HG03135 (cell line): ENCODE data around the gene RAB17.
"Not testable (repeated sequence)": the region's sequence is repeated elsewhere in the genome, so short reads cannot be mapped to it uniquely, and the experiment has no call there.

Experiments
- ATAC-seq: cut with Tn5 transposase; IDR thresholded peaks from one replicate; pipeline ENCODE4 v1.9.1; 2021; ENCODE audit warnings: mild to moderate bottlenecking, moderate library complexity; ENCODE audit not compliant: unreplicated experiment

The RAB17 gene

DNA sequence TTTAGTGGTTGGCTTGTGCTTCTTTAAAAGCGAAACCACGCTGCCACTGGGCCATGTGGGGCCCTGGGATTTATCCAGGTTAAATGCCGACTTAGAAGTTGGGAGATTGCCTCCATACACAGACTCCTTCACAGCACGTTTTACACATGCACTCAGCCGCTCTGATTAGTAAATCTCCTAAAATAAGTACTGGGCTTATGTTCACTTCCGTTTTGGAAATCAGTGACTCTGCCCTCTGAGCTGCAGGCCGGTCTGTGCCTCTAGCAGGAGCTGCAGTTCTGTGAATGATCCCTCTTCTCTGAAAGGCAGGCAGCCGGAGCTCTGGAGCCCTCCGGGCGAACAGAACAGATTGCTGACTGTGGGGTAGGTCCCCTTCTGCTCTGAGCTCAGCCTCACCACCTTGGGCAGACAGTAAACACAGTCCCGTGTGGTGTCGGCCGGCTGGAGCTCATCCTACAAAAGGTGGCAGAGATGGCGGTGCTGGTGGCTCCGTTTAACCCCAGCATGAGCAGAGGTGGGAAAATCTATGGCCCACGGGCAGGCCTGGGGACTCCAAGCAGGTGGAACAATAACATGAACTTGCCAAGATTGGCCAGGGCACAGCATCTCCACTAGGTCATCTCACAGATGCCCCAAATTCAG lies 9.8 kb upstream of the RAB17 start:
- no peak for ATAC-seq

DNA sequence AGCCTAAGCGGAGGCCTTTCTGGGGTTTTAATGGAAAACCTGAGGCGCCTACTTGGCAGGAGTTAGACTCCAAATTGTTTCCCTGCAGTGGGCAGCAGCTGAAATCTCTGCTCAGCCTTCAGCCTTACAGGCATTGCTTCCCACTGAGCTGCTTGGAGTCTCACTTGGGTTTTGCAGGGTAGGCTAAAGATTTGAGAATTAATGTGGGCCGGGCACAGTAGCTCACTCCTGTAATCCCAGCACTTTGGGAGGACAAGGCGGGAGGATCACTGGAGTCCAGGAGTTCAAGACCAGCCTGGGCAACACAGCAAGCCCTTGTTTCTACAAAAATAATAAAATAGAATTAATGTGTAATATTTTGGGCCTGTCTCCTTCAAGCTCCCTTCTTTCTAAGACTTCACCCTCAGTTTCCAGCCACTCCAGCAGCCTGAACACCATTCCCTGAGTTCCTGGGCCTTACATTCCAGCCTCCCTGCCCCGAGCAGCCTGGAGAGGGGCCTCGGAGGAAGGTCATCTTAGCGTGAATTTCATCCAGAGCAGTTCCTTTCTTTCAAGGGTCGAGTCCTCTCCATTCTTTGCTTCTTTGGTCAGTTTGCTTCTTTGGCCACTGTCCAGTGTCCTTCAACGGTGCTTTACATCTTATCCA lies 9.1 kb upstream of the RAB17 start:
- ATAC-seq, result no peak

DNA sequence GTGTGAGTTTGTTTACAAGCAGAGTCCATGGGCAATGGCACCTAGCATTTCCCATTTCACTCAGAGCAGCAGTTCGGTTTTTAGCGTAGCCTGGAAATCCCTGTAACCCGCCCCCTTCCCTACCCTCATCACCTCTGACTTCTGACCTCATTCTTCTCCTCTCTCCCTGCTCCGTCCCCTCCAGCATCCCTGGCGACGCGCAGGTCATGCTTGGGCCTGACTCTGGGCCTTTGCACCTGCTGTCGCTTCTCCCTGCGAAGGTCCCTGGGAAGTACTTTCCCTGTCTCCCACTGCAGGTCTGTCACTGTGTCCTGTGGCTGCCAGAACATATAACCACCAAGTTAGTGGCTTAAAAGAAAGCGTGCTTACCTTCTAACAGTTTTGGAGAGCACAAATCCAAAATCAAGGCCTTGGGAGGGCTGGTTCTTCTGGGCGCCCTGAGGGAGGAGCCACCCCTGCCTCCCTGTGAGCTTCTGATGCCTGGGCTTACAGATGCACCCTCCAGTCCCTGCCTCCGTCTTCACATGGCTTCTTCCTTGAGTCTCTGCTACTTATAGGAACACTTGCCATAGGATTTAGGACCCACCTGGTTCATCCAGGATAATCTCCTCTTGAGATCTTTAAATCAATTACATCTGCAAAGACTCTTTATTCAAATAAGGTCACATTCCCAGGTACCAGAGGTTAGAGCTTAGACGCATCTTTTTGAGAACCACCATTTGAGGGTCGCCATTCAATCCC lies 8.1 kb upstream of the RAB17 start:
- ATAC-seq, result no peak

DNA sequence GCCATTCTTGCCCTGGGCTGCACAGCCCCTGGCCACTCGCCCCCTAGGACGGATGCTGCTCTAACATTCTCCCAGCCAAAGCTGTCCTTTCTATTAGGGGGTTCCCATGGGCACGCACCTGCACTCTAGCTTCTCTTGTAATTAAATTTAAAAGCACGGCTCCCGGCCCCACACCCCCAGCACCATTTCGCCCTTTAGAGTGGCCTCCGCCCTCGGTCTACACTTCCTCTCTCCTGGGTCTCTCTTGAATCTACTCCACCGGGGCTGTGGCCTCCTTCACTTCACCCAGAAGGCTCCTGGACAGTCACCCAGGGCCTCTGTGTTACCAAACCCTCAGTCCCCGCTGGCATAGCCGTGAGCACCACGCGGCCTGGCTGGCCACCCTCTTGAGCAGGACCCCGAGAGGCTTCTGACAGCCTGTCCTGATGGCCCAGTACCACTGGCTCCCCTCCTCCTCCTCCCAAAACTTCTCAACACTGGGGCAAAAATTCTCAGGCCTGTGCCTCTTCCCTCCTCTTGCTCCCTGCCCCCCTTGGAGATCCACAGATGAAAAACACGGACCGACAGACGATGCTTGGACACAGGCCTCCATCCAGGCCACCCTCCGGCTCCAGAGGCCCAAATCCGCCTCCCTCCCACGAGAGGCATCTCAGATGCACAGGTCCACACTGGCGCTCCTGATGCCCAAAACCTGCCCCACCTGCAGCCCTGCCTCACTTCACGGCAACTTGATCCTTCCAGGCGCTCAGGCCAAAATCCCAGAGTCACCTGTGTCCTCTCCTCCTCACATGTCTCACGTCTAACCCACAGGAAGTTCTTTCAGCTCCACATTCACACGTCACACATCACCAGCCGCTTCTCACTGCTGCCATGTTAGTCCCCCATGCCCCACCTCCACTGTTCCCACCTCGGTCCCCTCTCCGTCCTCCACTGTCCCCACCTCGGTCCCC lies 6.9 kb upstream of the RAB17 start:
- no peak for ATAC-seq

DNA sequence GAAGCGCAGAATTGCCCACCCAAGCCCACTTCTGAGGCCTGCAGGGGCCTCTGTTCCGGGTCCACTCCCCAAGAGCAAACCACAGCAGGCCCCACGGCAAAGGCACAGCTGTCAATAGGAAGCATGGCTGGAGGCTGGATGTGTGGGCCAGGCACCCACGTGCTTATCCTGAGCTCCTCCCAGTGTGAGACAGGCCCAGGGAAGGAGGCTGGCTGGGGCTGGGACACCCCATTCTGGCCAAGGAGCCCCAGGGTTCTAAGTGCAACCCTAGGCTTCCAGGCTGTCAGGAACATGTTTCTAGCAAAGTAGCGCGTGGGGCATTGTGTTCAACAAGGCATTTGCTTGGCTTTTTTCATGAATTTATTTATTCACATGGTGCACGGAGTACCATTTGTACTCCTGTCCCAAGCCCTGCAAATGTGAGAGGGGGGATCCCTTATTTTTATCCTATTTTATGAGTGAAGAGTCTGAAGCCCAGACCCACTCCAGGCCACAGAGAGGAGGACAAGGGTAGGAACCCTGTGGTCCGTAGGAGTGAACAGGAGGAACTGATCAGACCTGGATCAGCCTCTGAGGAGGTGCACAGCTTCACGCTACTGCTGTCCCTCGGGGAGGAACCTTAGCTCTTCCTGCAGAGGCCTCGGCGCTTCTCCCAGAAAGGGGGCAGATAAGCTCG lies 6.1 kb upstream of the RAB17 start:
- ATAC-seq, result no peak

DNA sequence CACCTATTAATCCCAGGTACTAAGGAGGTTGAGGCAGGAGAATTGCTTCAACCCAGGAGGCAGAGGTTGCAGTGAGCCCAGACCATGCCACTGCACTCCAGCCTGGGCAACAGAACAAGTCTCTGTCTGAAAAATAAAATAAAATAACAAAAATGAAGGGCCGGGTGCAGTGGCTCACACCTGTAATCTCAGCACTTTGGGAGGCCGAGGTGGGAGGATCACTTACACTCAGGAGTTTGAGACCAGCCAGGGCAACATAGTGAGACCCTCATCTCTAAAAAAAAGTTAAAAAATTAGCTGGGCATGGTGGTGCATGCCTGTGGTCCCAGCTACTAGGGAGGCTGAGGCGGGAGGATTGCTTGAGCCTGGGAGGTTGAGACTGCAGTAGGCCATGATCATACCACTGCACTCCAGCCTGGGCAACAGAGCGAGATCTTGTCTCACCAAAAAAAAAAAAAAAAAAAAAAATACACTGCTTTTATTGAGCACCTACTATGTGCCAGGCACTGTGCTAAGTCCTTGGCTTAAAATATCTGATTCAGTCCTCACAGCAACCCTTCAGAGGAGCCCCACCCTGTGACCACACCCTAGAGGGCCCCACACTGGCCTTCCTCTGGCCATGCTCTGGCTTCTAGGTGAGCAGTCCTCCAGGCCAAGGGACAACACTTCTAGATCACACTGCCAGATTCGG lies 5.4 kb upstream of the RAB17 start:
- ATAC-seq, result not testable (repeated sequence)

DNA sequence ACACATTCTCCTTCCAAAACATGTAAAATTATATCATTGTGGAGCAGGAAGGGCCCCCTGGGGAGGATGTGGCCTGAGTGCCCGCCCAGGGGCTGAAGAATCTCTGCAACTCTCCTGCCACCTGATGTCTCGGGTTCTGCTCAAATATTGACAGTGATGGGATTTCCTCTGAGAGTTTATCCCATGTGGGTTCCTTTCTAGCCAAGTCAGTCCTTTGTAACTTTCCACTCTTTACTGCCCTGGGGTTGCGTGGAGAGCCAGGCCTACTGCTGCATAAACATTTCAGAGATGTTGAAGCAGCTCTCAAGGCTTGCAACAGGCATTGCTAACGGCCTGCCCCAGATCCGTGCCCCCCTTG lies 4.0 kb upstream of the RAB17 start:
- ATAC-seq, result no peak

DNA sequence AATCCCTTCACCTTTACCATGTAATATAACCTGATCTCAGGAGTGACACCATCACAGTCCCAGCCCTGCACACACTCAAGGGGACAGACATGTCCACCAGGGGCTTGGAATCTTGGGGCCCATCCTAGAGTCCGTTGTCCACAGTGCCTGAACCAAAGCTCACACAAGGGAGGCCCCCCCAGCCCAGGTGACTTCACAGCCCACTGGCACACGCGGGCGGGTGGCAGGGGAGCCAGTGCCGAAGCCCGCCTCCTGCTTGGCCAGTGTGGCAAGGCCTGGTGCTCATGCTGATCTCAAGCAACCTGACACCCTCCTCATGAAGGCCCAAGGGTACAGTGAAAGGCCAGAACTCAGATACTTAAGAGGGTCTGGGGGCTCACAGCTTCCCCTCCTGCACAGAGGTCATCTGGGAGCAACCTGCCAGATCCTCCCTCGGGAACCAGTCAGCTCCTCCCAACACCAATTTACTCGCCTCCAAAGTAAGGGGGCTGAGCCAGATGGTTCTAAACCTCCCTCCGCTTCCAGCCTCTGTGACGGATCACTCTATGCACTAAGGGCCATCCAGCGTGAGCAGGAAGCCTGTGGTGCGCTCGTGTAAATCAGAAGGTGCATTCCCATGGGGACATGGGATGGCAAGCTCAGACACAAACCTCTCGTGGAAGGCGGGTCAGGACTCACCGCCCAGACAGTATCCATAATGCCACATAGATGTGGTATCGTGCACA lies 3.2 kb upstream of the RAB17 start:
- ATAC-seq, result no peak

DNA sequence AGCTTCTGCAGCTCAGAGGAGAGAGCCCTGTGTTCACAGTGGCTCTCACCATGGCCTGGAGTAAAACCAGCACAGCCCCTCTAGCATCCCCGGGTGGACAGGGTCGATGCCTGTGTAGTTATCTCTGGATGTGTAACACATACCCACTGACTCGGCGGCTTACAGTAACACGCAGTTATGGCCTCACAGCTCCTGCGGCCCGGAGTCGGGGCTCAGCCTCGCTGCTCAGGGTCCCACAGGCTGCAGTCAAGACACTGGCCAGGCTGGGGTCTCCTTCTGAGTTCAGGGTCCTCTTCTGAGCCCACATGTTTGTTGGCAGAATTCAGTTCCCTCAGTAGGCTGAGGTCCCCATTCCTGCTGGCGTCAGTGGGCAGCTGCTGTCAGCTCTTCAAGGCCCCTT lies 2.5 kb upstream of the RAB17 start:
- ATAC-seq, result no peak

DNA sequence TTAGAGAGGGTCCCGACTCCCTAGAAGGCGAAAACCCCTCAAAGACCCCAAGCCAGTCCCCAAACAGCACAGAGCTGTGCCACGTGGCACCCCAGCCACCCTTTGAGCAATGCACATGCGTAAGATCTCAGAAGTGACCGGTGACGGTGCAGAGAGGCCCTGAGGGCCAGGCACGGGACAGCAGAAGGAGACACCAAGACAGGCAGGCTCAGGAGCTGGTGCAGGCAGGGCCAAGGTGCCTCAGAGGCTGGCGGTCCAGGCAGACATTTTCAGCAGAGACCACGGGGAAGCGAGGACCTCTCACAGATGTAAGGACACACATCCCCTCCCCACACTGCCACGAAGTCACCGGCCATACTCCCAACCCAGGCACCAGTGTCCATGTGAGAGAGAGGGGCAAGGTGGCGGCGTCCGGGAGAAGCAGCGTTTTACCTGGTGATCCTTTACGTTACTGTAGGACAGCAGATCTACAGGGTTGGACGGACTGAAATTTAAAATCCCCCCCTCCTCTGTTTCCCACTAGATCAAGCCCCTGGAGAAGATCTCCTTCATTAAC lies 2.0 kb upstream of the RAB17 start:
- ATAC-seq, result no peak

DNA sequence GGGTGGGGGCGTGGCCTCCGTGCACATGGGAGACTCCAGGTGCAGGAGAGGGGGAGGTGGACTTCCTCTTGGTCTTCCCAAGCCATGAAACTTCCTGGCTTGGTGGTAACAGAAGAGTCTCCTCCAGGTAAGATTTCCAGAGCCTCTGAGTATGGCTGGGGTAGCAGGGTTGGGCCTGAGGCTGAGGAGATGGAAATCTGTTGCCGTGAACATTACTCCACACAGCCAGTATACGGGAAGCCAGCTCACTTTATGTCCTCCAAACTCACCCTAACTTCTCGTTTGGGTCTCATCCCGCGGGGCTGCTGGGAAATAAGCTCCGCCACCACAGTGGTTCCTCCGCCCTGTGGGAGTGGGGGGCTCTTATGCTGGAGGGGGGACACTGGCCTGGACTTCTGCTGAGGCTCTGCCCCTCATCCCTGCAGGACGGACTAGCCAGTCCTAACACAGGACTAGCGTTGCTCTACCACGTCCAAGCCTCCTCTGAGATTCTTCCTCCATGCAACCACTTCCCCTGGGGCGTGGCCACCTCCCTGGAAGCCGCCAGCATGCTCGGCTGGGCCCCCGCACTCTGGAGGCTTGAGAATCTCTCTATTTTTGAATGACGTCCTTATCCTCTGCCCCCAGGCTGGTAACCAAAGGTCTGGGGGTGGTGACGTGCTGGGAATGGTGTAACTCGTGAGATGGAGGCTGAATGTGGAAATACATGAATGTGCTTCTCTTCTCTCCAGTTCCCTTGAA lies 777 bp upstream of the RAB17 start:
- no peak for ATAC-seq

DNA sequence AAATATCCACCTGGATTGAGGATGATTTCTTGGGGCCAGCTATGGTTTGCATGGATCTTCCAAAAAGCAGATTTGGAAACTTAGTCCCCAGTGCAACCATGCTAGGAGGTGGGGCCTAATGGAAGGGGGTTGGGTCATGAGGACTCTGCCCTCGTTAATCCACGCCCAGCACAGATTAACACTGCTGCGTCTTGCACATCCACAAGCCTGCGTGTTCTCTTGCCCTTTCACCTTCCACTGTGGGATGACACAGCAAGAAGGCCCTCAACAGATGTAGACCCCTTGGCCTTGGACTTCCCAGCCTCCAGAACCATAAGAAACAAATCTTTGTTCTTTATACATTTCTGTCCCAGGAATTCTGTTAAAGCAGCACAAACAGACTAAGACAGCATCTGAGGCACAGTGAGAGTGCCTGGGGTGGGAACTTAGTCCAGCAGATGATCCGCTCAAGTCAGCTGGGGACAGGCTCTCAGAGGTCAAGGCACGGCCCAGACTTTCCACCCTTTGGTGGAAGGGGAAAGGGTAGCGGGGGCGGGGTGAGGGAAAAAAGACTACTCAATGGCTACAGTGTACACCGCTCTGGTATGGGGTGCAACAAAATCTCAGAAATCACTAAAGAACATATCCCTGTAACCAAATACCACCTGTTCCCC lies 2.4 kb downstream of the RAB17 start:
- ATAC-seq, result no peak

DNA sequence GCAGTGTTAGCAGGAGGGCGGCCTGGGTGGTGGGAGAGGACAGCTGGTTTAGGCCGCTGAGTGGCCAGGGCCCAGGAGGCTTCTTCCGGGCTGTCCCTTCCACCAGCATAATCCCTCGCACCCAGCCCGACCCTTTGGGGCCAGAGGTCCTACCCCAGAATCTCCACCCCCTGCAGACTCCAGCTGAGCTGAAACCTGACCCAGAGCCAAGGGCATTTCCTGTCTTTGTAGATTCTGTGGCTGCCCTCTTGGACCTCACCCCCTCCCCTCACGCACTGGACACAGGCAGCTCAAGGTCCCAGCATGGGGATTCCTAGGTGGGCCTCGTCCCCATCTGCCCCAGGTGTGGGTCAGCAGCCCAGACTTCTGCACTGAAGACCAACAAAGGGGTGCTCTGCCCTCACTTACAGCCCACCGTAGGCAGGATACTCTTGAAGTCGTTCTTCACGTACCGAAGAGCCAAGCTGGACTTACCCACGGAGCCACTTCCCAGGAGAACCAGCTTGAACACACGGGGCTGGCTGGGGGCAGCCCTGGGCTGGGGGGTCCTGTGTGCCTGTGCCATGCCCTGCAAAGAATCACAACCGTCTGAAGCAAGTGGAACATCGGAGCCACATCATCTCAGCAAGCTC lies 4.8 kb downstream of the RAB17 start:
- no peak for ATAC-seq

DNA sequence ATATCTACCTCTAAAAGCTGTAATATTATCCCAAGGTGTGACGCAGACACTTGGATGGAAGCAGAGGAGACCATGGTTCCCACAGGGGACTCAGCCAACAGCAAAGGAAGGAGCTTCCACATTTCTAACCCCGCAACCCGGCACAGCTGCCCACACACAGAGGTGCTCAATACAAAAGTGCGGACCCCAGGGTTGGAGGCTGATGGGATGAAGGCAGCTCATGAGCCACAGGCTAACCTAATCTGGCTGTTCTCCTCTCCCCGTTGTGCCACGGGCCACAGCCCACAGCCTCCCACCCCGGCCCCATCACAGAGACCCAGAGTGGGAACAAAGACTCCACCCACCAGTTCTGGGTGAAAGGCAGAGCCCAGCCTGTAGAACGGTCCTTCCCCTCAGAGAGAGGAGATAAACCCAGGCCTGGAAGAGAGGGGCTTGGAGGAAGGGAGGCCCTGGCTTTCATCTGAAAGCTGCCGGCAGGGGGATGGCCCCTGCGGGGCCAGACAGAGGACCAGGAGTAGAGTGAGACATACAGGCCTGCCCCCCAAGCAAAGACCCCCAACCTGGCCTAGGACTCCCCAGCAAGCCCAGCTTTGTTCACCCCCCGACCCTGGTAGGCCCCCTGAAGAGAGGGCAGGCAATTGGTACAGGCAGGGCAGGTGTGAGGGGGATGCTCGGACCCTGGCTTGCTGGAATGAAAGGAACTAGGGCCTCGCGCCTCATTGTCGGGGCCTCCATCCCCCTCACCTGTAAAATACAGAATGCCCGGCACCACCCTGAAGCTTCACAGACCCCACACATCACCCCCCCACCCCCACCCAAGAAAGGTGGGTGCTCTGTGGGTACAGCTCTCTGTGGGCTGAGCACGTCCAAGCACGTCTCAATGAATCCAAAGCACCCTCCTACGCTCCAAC lies 6.9 kb downstream of the RAB17 start:
- no peak for ATAC-seq

DNA sequence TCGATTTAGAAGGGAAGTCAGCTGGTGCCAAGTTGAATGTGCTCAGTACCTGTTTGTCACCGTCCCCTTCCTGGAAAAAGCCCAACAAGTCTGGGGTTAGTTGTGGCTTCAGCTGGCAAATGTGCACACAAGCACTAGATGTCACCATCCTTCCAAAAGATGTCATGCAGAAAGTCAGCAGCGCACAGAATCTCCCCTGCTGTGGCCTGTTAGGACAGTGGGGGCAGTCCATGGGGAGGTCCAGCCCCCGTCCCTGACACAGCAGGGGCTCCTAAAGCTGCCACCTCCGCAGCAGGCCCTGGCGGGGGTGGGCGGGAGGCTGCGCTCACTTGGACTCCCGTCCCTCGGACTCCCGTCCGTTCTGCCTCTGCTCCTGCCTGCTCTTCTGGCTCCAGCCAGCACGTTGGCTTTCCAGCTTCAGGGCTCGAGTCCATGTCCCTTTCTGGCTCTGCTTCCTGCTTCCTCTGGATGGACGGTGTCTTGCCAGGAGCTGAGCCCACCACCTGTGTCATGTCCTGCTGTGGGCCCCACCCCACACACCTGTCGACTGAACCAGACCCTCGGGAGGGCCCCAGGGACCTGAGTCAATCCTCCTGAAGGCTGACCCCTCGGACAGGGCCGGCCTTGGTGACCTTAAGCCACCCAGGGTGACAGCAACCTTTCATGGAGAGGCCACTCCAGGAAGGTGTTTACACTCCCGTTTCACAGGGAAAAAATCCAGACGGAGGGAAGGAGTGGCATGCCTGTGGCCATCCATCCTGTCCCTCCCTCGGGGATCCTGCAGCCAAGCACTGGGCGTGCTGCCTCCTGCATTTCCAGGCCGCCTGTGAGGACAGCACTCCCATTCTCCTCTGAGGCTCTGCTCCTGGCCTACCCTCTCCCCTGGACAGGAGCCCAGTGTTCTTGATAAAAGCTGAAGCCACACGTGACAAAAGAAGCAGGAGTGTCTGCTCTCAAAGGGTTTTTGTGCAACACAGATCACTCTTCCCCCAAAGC lies 8.5 kb downstream of the RAB17 start:
- no peak for ATAC-seq
